Fibroblast of mammary gland (primary cell): ENCODE measurements around the gene REPS2.

Source experiments
- DNase-seq: peaks from one replicate; pipeline ENCODE4 v3.0.0-alpha.2; 2010; ENCODE audit warnings: low read depth
- H3K4me3 ChIP-seq: 2 replicates; pipeline ENCODE4 v1.5.1; 2011; ENCODE audit warnings: low read depth, mild to moderate bottlenecking, low read length, moderate library complexity; ENCODE audit not compliant: control insufficient read depth
- CTCF ChIP-seq: conservative IDR thresholded peaks from 2 replicates; pipeline ENCODE4 v1.5.1; 2011; ENCODE audit warnings: low read depth, low read length, inconsistent platforms; ENCODE audit not compliant: control insufficient read depth, insufficient read depth

The REPS2 gene

GRCh38 chrX:17072301-17072700 lies 125.8 kb downstream of the REPS2 start:
- H3K4me3 ChIP-seq, result no peak overlapping the region
- no peak for DNase-seq
- no peak for TF ChIP-seq CTCF

GRCh38 chrX:17072721-17073230 lies 126.3 kb downstream of the REPS2 start:
- H3K4me3 ChIP-seq, result no peak overlapping the region
- no peak for DNase-seq
- TF ChIP-seq CTCF, result no peak

GRCh38 chrX:17075004-17075403 lies 128.5 kb downstream of the REPS2 start:
- no peak overlapping the region for H3K4me3 ChIP-seq
- DNase-seq, result no peak
- TF ChIP-seq CTCF, result no peak

GRCh38 chrX:17077361-17077760 lies 130.9 kb downstream of the REPS2 start:
- no peak overlapping the region for H3K4me3 ChIP-seq
- DNase-seq, result peak; percentile 24
- TF ChIP-seq CTCF, result no peak

- H3K4me3 ChIP-seq, result no peak overlapping the region
- peak; percentile 33 for DNase-seq
- TF ChIP-seq CTCF, result no peak
Measured at GRCh38 chrX:17078031-17078720, 131.7 kb downstream of the REPS2 start.

- no peak for TF ChIP-seq CTCF
- no peak for DNase-seq
- H3K4me3 ChIP-seq, result no peak overlapping the region
Measured at GRCh38 chrX:17081511-17081910, 135.1 kb downstream of the REPS2 start.

GRCh38 chrX:17081968-17082367 lies 135.5 kb downstream of the REPS2 start:
- no peak for DNase-seq
- H3K4me3 ChIP-seq, result no peak overlapping the region
- TF ChIP-seq CTCF, result no peak
